Activated effector memory CD4-positive, alpha-beta T cell treated with Interleukin-2 at 50 U/mL for 16 hours (primary cell): ENCODE data around the gene PRSS1.
"Not testable (repeated sequence)": the region's sequence is repeated elsewhere in the genome, so short reads cannot be mapped to it uniquely, and the experiment has no call there.

Source experiments
- DNase-seq: peaks from one replicate; pipeline ENCODE4 v3.0.0-alpha.2; 2020

Gene PRSS1

DNA sequence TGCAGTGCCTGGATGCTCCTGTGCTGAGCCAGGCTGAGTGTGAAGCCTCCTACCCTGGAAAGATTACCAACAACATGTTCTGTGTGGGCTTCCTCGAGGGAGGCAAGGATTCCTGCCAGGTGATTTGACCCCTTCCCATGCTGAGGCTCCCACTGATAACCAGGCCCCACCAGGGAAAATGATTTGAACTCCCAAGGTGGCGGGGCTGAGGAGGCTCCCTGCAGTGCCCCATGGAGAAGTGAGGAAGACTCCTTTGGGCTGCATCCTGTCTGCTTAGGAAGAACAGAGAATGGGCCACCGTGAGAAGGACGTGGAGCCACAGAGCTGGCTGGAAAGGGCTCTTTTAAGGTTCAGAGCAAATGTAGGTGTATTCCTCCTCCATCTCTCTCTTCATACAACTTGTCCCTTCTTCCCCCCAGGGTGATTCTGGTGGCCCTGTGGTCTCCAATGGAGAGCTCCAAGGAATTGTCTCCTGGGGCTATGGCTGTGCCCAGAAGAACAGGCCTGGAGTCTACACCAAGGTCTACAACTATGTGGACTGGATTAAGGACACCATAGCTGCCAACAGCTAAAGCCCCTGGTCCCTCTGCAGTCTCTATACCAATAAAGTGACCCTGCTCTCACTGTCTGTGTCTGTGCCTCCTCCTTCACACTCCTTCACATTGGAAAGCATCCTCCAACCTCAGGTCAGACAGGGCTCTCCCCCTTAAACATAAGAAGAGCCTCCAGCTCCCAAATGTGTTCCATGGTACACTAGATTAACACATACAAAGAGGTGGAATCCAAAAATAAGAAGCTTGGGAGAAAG, 24.9 kb downstream of the PRSS1 start:
- DNase-seq: no peak

DNA sequence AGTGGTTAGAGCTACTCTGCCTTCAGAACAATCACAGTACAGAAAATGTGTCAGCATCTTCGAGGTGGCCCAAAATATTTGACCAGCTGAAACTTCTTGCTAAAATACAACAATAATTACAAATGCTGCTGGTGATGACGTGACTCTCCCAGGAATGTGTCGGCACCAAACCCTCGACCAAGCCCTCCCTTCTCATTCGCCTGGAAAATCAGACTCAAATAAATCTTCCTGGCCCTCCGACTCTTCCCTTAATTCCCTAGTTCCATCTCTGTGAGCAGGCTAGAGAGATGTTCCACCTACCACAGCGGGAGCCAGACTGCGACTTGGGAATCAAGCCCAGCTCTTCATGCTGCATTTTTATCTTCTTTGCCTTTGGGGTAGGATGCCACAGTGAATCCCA, 25.6 kb downstream of the PRSS1 start:
- no peak for DNase-seq

DNA sequence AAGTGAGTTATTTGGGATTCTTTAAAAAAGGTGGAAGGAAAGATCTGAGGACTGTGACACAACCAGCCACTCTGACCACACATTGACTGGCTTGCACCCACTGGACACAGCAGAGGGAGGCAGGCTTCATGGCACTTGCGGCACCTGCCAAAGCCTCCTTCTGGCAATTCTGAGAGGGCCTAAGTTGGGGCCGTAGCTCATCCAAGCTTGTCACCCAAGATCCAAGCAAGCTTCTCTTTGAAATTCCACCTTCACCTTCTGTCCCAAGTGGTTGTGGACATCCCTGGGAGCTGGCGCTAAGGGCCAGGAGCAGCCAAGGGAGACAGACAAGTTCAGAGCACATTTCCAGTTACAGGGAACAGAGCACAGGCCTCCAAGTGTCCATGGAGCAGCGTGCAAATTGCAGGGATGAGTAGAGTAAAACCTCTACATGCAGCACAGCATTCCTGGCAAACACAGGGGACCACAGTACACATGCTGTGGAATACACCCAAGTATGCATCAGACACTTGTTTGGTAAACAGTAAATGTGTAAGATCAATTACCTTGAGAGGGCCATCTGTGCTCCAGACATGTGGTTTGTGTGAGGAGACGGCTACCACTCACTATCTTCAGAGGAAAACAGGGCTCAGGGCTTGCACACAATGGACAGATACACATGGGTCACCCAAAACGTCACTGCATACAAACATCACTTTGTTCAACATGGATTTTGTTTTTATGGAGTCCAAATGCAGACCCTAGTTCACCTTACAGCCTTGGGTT, 26.3 kb downstream of the PRSS1 start:
- DNase-seq: not testable (repeated sequence)

DNA sequence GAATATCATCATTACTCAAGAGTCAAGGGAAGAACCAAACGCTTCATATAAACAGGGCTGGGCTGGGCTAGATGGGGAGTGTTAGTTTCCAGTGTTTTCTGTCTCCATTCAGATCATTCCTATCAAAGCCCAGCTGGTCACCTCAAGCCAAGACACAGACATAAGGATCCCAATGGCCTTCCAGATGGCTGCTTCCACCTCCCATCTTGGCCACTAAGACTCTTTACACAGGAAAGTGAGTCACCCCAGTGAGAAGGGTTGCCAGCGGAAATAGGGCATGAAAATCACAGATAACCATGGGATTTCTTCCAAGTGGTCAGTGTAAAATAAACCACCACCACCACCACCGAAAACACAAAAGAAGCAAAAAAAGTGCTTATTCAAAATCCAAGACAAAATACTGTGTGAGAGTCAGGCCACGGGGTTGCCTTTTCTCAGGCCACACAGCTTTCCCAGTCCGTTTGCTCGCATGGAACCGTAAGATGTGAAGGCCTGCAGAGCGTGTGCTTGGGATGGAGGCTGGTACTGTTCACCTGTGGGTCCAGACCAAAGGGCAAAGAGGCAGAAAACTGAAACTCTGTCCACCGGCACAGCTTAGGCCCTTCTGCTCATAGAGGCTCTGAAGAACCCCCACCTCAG, 27.1 kb downstream of the PRSS1 start:
- no peak for DNase-seq

DNA sequence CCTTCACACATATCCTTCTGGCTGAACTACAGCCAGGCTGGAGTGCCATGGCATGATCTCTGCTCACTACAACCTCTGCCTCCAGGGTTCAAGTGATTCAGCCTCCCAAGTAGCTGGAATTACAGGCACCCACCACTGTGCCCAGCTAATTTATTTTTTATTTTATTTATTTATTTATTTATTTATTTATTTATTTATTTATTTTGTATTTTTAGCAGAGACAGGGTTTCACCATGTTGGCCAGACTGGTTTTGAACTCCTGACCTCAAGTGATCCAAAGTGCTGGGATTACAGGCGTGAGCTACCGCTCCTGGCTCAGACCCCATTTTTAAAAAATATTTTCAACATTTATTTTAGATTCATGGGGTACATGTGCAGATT, 27.6 kb downstream of the PRSS1 start:
- DNase-seq: not testable (repeated sequence)

DNA sequence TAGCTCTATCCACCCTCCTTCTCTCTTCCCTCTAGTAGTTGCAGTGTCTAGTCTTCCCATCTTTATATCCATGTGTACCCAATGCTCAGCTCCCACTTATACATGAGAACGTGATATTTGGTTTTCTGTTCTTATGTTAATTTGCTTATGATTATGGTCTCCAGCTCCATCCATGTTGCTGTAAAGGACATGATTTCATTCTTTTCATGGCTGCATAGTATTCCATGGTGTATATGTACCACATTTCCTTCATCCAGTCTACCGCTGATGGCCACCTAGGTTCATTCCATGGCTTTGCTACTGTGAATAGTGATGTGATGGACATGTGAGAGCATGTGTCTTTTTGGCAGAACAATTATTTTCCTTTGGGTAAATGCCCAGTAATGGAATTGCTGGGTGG, 28.0 kb downstream of the PRSS1 start:
- no peak for DNase-seq

DNA sequence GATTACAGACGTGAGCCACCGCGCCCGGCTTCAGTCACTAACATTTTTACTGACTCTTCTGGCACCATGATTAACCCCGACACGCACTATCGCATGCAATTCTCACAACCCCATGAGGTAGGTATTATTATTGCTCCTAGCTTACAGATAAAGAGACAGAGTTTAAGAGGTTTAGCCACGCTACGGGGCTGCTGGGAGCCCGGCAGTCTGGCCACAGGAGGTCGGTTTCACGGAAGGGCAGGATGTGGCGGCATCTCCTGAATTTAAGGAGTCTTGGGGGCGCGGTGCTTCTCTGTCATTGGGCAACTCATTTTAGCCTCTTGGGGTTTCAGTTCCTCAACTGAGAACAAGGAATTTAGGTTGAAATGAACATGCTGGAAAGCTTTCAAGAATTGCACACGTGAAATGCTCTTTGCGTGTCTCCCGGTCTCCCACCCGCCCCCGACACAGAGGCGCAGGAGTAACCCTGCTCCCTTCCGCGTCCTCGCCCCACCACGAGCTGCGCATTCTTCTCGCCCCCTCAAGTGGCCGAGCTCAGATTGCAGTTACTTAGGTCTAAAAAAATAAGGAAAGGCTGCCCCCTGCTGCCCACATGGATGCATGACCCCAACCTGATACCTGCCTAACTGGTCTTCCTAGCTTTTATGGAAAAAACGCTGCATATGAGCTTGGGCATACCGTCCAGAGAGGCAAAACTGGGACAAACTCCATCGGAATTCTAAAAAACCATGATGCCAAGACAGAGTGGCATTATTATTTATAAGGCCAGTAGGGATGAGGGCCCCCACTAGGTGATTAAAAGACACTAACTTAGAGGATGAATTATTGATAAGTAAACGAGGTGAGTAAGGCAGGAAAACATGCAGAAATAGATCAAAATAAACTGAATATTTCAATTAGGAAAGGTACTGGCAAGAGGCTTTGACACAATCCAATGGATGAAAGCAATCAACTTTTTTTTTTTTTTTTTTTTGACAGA, 33.9 kb downstream of the PRSS1 start:
- peak; percentile 66 for DNase-seq

DNA sequence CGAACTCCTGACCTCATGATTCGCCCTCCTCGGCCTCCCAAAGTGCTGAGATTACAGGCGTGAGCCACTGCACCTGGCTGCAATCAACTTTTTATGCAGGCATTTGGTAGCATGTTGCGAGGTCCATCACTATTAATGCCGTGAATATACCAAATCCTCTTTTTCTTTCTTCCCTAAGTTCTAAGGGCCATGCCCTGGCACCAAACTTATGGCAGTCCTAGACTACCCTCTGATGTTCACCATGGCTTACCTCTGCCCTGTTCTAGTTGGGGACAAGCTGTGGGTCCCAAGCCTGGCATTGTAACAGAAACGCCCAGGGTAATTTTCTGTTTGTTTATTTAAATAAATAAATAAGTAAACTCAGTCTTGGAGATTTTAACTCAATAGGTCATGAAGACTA, 34.8 kb downstream of the PRSS1 start:
- no peak for DNase-seq

DNA sequence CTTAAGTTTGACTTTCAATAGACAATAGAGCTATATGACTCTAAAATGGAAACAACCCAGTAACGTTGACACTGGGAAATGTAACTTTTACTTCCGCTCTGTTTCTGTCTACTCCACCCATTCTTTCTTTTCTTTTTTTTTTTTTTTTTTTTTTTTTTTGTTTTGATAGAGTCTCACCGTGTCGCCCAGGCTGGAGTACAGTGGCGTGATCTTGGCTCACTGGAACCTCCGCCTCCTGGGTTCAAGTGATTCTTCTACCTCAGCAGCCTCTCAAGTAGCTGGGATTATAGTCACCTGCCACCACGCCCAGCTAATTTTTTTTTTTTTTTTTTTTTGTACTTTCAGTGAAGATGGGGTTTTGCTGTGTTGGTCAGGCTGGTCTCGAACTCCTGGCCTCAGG, 35.4 kb downstream of the PRSS1 start:
- peak; percentile 30 for DNase-seq

DNA sequence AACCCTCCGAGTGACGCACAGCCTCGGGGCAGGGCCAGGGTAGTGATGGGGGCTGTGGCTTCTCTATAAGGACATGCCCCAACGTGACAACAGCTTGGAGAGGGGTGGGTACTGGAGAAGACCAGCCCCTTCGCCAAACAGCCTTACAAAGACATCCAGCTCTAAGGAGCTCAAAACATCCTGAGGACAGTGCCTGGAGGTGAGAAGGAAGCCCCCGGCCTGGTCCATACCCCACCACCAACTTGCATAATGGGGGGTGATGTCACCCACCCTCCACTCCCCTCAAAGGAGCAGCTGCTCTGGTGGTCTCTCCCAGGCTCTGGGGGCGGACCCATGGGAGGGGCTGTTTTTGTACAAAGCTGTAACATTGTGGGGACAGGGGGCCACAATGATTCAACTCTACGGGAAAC, 36.6 kb downstream of the PRSS1 start:
- peak; percentile 70 for DNase-seq

DNA sequence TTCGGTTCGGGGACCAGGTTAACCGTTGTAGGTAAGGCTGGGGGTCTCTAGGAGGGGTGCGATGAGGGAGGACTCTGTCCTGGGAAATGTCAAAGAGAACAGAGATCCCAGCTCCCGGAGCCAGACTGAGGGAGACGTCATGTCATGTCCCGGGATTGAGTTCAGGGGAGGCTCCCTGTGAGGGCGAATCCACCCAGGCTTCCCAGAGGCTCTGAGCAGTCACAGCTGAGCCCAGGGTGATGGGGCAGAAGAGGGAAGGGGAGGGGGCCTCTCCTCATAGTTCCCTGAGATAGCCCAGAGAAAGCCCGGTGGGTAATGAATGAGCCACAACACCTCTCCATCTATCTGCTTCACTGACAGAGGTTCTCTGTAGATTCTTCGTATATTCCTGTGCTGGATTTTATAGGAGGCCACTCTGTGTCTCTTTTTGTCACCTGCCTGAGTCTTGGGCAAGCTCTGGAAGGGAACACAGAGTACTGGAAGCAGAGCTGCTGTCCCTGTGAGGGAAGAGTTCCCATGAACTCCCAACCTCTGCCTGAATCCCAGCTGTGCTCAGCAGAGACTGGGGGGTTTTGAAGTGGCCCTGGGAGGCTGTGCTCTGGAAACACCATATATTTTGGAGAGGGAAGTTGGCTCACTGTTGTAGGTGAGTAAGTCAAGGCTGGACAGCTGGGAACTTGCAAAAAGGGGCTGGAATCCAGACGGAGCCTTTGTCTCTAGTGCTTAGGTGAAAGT, 37.9 kb downstream of the PRSS1 start:
- no peak for DNase-seq

DNA sequence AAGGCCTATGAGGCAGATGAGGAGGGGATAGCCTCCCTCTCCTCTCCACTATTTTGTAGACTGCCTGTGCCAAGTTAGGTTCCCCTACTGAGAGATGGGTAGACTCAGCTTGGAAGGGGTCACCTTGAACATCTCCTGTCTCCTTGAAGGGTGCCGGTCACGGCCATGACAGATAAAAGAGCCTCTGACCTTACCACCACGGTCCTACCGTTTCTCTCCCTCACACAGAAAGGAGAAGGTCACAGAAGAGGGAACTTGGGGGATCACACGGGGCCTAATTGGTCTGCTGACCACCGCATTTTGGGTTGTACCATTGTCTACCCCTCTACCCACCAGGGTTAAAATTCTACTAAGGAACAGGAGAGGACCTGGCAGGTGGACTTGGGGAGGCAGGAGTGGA, 38.5 kb downstream of the PRSS1 start:
- DNase-seq: no peak

DNA sequence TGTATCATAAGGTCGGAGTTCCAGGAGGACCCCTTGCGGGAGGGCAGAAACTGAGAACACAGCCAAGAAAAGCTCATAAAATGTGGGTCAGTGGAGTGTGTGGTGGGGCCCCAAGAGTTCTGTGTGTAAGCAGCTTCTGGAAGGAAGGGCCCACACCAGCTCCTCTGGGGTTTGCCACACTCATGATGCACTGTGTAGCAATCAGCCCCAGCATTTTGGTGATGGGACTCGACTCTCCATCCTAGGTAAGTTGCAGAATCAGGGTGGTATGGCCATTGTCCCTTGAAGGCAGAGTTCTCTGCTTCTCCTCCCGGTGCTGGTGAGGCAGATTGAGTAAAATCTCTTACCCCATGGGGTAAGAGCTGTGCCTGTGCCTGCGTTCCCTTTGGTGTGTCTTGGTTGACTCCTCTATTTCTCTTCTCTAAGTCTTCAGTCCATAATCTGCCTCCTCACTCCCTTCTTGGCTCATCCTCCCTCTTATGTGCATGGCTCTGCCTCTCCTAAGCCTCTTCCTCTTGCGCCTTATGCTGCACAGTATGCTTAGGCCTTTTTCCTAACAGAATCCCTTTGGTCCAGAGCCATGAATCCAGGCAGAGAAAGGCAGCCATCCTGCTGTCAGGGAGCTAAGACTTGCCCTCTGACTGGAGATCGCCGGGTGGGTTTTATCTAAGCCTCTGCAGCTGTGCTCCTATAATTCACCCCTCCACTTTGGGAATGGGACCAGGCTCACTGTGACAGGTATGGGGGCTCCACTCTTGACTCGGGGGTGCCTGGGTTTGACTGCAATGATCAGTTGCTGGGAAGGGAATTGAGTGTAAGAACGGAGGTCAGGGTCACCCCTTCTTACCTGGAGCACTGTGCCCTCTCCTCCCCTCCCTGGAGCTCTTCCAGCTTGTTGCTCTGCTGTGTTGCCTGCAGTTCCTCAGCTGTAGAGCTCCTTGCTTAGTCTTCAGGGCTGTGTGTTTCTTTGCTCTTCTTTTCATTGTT, 39.3 kb downstream of the PRSS1 start:
- DNase-seq: no peak

DNA sequence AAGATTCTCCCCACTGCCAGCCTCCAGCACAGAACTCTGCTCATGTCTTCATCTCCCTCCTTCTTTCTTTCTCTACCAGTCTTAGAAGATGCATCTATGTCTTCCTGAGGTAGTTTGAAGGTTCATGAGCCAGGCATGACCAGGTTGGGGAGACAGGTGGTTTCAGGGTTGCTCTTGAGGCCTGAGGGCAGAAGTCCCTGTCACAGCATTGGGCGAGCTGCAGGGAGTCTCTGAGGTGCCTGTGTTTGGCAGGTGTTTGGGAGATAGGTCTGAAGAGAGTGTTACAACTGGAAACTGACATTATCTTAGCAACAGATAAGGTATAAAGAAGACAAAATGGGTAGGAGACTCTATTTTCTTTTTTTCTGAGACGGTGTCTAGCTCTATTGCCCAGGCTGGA, 40.2 kb downstream of the PRSS1 start:
- DNase-seq: no peak

DNA sequence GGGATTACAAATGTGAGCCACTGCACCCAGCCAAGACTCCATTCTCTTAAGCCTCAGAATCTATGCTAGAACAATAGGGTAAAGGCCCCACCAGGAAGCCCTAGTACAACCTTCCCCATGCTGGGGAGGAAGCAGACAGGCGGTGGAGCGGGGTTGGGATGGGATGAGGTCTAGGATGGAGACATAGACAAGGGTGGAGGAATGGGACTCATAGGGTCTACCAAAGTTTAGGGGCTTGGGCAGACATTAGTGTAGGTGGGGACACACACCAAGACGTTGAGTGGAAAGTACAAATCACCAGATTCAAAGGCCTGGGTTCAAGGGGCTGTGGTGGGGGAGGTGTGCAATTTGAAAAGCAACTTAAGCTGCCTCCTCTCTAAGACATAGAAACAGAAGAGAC, 40.8 kb downstream of the PRSS1 start:
- no peak for DNase-seq

DNA sequence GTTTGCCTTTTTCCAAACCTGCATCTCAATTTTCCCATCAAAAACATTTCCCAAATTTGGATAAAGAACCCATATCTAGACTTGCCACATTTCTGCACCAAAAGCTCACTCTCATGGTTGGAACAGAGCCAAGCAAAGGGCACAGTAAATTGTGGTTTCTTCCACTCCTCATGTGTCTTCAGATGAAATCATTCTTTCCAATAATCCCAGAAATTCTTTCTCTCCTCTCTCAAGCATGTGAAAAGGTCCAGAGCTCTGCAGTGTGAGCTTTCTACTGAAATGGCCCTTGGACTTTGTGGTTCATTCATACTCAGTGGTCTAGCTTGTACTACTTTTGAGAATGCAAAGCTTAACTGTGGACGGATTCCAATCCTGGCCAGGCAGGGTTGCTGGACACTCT, 41.3 kb downstream of the PRSS1 start:
- no peak for DNase-seq

DNA sequence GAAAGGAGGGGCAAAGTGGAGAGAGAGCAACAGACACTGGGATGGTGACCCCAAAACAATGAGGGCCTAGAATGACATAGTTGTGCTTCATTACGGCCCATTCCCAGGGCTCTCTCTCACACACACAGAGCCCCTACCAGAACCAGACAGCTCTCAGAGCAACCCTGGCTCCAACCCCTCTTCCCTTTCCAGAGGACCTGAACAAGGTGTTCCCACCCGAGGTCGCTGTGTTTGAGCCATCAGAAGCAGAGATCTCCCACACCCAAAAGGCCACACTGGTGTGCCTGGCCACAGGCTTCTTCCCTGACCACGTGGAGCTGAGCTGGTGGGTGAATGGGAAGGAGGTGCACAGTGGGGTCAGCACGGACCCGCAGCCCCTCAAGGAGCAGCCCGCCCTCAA, 42.2 kb downstream of the PRSS1 start:
- no peak for DNase-seq

DNA sequence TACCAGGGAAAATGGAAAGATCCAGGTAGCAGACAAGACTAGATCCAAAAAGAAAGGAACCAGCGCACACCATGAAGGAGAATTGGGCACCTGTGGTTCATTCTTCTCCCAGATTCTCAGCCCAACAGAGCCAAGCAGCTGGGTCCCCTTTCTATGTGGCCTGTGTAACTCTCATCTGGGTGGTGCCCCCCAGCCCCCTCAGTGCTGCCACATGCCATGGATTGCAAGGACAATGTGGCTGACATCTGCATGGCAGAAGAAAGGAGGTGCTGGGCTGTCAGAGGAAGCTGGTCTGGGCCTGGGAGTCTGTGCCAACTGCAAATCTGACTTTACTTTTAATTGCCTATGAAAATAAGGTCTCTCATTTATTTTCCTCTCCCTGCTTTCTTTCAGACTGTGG, 42.9 kb downstream of the PRSS1 start:
- DNase-seq: no peak

DNA sequence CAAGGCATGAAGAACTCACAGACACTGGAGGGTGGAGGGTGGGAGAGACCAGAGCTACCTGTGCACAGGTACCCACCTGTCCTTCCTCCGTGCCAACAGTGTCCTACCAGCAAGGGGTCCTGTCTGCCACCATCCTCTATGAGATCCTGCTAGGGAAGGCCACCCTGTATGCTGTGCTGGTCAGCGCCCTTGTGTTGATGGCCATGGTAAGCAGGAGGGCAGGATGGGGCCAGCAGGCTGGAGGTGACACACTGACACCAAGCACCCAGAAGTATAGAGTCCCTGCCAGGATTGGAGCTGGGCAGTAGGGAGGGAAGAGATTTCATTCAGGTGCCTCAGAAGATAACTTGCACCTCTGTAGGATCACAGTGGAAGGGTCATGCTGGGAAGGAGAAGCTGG, 43.3 kb downstream of the PRSS1 start:
- DNase-seq: no peak

DNA sequence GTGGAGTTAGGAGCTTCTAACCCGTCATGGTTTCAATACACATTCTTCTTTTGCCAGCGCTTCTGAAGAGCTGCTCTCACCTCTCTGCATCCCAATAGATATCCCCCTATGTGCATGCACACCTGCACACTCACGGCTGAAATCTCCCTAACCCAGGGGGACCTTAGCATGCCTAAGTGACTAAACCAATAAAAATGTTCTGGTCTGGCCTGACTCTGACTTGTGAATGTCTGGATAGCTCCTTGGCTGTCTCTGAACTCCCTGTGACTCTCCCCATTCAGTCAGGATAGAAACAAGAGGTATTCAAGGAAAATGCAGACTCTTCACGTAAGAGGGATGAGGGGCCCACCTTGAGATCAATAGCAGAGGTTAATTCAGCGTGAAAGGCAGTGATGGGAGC, 43.9 kb downstream of the PRSS1 start:
- DNase-seq: no peak

DNA sequence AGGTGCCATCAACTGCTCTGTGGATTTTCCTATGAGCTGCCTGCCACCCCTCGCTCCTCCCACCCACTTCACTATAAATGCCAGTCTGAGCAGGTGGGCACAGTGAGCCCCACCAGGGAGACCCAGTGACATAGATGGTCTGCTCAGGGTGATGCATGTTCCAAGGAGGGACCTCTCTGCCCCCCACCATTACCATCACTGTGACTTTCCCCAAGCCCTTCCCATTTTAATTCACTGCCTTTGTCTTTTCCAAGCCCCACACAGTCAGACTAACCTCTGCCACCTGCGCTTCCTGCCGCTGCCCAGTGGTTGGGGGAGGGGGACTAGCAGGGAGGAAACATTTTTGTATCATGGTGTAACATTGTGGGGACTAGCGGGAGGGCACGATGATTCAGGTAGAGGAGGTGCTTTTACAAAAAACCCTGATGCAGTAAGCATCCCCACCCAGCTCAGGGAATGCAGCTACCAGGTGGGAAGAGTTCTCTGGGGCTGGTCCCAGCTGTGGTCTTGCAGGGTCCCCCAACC, 46.1 kb downstream of the PRSS1 start:
- DNase-seq: peak; percentile 64
